Right atrium auricular region (tissue), 2 donors: ENCODE measurements around the gene PTPRN2. TPM values are rescaled to one million over a fixed set of nuclear protein-coding genes. Genes with fewer than 3 reads are reported as not detected.
"Not testable (repeated sequence)": the region's sequence is repeated elsewhere in the genome, so short reads cannot be mapped to it uniquely, and the experiment has no call there.

Experiments used
- DNase-seq: peaks from one replicate; pipeline ENCODE4 v3.0.0-alpha.2; 2019; ENCODE audit warnings: low spot score
- H3K27ac ChIP-seq, 2 donors: fragments of 200-600 bp; sonication (generic); 1 replicate in 1 of 2; 2 replicates in 1 of 2; pipeline ENCODE4 v1.5.1; 2016 to 2019
- H3K27me3 ChIP-seq, 2 donors: fragments of 200-600 bp; sonication (generic); one replicate each; pipeline versions ENCODE4 v1.5.1 to v1.6.0; 2017 to 2019
- H3K36me3 ChIP-seq: fragments of 200-600 bp; sonication (generic); one replicate; pipeline ENCODE4 v1.5.1; 2016
- H3K4me1 ChIP-seq, 2 donors: fragments of 200-600 bp; sonication (generic); one replicate each; pipeline versions ENCODE4 v1.5.1 to v1.6.0; 2017 to 2019
- H3K4me3 ChIP-seq, 2 donors: fragments of 200-600 bp; sonication (generic); 1 replicate in 1 of 2; 2 replicates in 1 of 2; pipeline ENCODE4 v1.5.1; 2017 to 2019; ENCODE audit warnings: mild to moderate bottlenecking in 1 of 2, moderate library complexity in 1 of 2
- H3K9me3 ChIP-seq, 2 donors: fragments of 200-600 bp; sonication (generic); one replicate each; pipeline ENCODE4 v1.5.1; 2019
- CTCF ChIP-seq, 2 donors: fragments of 200-600 bp; sonication (generic); IDR thresholded peaks; one replicate each; pipeline ENCODE4 v1.5.1; 2019; ENCODE audit warnings: antibody characterized with exemption in 2 of 2
- total RNA-seq, 2 donors: library from RNA; depleted of rRNA; stranded (reverse); fragments of >200 nt; gene quantifications; one replicate each; pipeline ENCODE4 v1.1.0, GENCODE V29; 2016

The PTPRN2 gene
- total RNA-seq, 2 donors from 2014 or later: 2.6 to 2.7 TPM

- DNase-seq: no peak
- H3K36me3 ChIP-seq: no peaks in the 10 kb centered on the region
- no peaks in the 10 kb centered on the region for H3K27me3 ChIP-seq
- H3K4me1 ChIP-seq: no peaks in the 10 kb centered on the region
- no peak overlapping the region for H3K27ac ChIP-seq
- no peak overlapping the region for H3K4me3 ChIP-seq
- no peak for TF ChIP-seq CTCF (IDR thresholded peaks at IDR 0.05)
- H3K9me3 ChIP-seq: no peaks in the 10 kb centered on the region
These were observed 888.1 kb downstream of the PTPRN2 start for GRCh38 chr7:157699357-157700013.

- H3K27ac ChIP-seq, H3K9me3 ChIP-seq, H3K36me3 ChIP-seq, DNase-seq, H3K4me3 ChIP-seq: not testable (repeated sequence)
- peaks cover 0 to 16% of the 10 kb centered on the region in 2 donors for H3K4me1 ChIP-seq
- H3K27me3 ChIP-seq: peaks cover 0 to 12% of the 10 kb centered on the region in 2 donors
These were observed 890.3 kb downstream of the PTPRN2 start for GRCh38 chr7:157697287-157697686.

- H3K4me1 ChIP-seq: peaks cover 0 to 29% of the 10 kb centered on the region in 2 donors
- peaks cover 0 to 12% of the 10 kb centered on the region in 2 donors for H3K27me3 ChIP-seq
- H3K9me3 ChIP-seq, H3K4me3 ChIP-seq, H3K27ac ChIP-seq, DNase-seq, H3K36me3 ChIP-seq: not testable (repeated sequence)
These were observed 892.0 kb downstream of the PTPRN2 start for GRCh38 chr7:157695609-157696008.

GRCh38 chr7:157694376-157694665, 893.3 kb downstream of the PTPRN2 start:
- H3K36me3 ChIP-seq: no peaks in the 10 kb centered on the region
- no peak overlapping the region for H3K27ac ChIP-seq
- no peak for DNase-seq
- H3K9me3 ChIP-seq: no peaks in the 10 kb centered on the region
- no peak for TF ChIP-seq CTCF (IDR thresholded peaks at IDR 0.05)
- peaks cover 0 to 40% of the 10 kb centered on the region in 2 donors for H3K4me1 ChIP-seq
- H3K4me3 ChIP-seq: no peak overlapping the region
- peaks cover 0 to 21% of the 10 kb centered on the region in 2 donors for H3K27me3 ChIP-seq

- Histone ChIP-seq H3K27me3 (peaks cover 5 to 26% of the 10 kb centered on the region in 2 donors), H3K27ac (no peak overlapping the region)
- no peak for TF ChIP-seq CTCF (IDR thresholded peaks at IDR 0.05)
These were observed 893.9 kb downstream of the PTPRN2 start for GRCh38 chr7:157693521-157694375.

GRCh38 chr7:157693071-157693520, 894.5 kb downstream of the PTPRN2 start:
- no peaks in the 10 kb centered on the region for H3K9me3 ChIP-seq
- no peaks in the 10 kb centered on the region for H3K36me3 ChIP-seq
- peaks cover 0 to 52% of the 10 kb centered on the region in 2 donors for H3K4me1 ChIP-seq
- H3K27me3 ChIP-seq: peaks cover 5 to 32% of the 10 kb centered on the region in 2 donors
- H3K4me3 ChIP-seq: peak overlapping the region in 1 of 2 donors; percentile 25
- no peak for DNase-seq
- H3K27ac ChIP-seq: no peak overlapping the region
- no peak for TF ChIP-seq CTCF (IDR thresholded peaks at IDR 0.05)

More at GRCh38 chr7:157693521-157694375, 893.9 kb downstream of the PTPRN2 start:
- DNase-seq: no peak
- no peaks in the 10 kb centered on the region for H3K36me3 ChIP-seq
- H3K9me3 ChIP-seq: no peaks in the 10 kb centered on the region
- H3K4me1 ChIP-seq: peaks cover 0 to 46% of the 10 kb centered on the region in 2 donors
- peak overlapping the region in 1 of 2 donors; percentile 25 for H3K4me3 ChIP-seq
